Effector memory CD4-positive, alpha-beta T cell (primary cell): ENCODE results near the gene PPFIA1.

Experiments used
- DNase-seq, 3 donors: peaks; one replicate each; pipeline ENCODE4 v3.0.0-alpha.2; 2020
- H3K27ac ChIP-seq: 2 replicates; pipeline ENCODE4 v1.7.0; 2013; ENCODE audit warnings: mild to moderate bottlenecking, low read length, moderate library complexity; ENCODE audit not compliant: insufficient read depth, poor library complexity, severe bottlenecking
- H3K27me3 ChIP-seq: replicated peaks from 2 replicates; pipeline ENCODE4 v1.7.0; 2013; ENCODE audit warnings: mild to moderate bottlenecking, low read length; ENCODE audit not compliant: insufficient read depth, control insufficient read depth, poor library complexity, severe bottlenecking
- H3K36me3 ChIP-seq: 2 replicates; pipeline ENCODE4 v1.7.0; 2013; ENCODE audit warnings: mild to moderate bottlenecking, low read length, moderate library complexity; ENCODE audit not compliant: control insufficient read depth, insufficient read depth
- H3K4me1 ChIP-seq: 2 replicates; pipeline ENCODE4 v1.7.0; 2013; ENCODE audit warnings: low read length, mild to moderate bottlenecking; ENCODE audit not compliant: control insufficient read depth, insufficient read depth, poor library complexity, severe bottlenecking
- H3K4me3 ChIP-seq: 2 replicates; pipeline ENCODE4 v1.7.0; 2013; ENCODE audit warnings: low read length, low read depth, mild to moderate bottlenecking; ENCODE audit not compliant: insufficient read depth, poor library complexity, severe bottlenecking
- H3K9me3 ChIP-seq: 2 replicates; pipeline ENCODE4 v1.7.0; 2013; ENCODE audit warnings: mild to moderate bottlenecking, low read length, moderate library complexity; ENCODE audit not compliant: control insufficient read depth

Gene PPFIA1

GRCh38 chr11:70424765-70425344 is 154.4 kb downstream of the PPFIA1 start:
- H3K4me3 ChIP-seq: no peak overlapping the region
- no peak overlapping the region for H3K27ac ChIP-seq
- no peak for DNase-seq
- H3K27me3 ChIP-seq: no peaks in the 10 kb centered on the region
- H3K9me3 ChIP-seq: no peaks in the 10 kb centered on the region
- H3K36me3 ChIP-seq: no peaks in the 10 kb centered on the region
- H3K4me1 ChIP-seq: no peaks in the 10 kb centered on the region

- no peaks in the 10 kb centered on the region for H3K4me1 ChIP-seq
- no peaks in the 10 kb centered on the region for H3K27me3 ChIP-seq
- H3K36me3 ChIP-seq: no peaks in the 10 kb centered on the region
Observed at GRCh38 chr11:70427436-70427835, 156.9 kb downstream of the PPFIA1 start.

GRCh38 chr11:70428701-70429427 is 158.4 kb downstream of the PPFIA1 start:
- no peak for DNase-seq
- Histone ChIP-seq H3K36me3 (no peaks in the 10 kb centered on the region), H3K4me3 (no peak overlapping the region), H3K27me3 (no peaks in the 10 kb centered on the region), H3K27ac (no peak overlapping the region), H3K9me3 (no peaks in the 10 kb centered on the region), H3K4me1 (no peaks in the 10 kb centered on the region)

More at GRCh38 chr11:70427436-70427835, 156.9 kb downstream of the PPFIA1 start:
- Histone ChIP-seq H3K9me3 (no peaks in the 10 kb centered on the region), H3K4me3 (no peak overlapping the region), H3K27ac (no peak overlapping the region)
- no peak for DNase-seq

GRCh38 chr11:70429428-70429705 is 158.9 kb downstream of the PPFIA1 start:
- no peaks in the 10 kb centered on the region for H3K4me1 ChIP-seq
- no peak overlapping the region for H3K4me3 ChIP-seq
- no peaks in the 10 kb centered on the region for H3K27me3 ChIP-seq
- H3K9me3 ChIP-seq: no peaks in the 10 kb centered on the region
- DNase-seq: no peak
- no peak overlapping the region for H3K27ac ChIP-seq
- H3K36me3 ChIP-seq: no peaks in the 10 kb centered on the region

GRCh38 chr11:70429724-70430521 is 159.4 kb downstream of the PPFIA1 start:
- H3K4me3 ChIP-seq: no peak overlapping the region
- no peaks in the 10 kb centered on the region for H3K27me3 ChIP-seq
- no peak for DNase-seq
- no peak overlapping the region for H3K27ac ChIP-seq
- H3K4me1 ChIP-seq: no peaks in the 10 kb centered on the region
- no peaks in the 10 kb centered on the region for H3K9me3 ChIP-seq
- no peaks in the 10 kb centered on the region for H3K36me3 ChIP-seq

GRCh38 chr11:70430671-70431574 is 160.4 kb downstream of the PPFIA1 start:
- Histone ChIP-seq H3K4me3 (no peak overlapping the region), H3K36me3 (no peaks in the 10 kb centered on the region), H3K4me1 (no peaks in the 10 kb centered on the region), H3K27ac (no peak overlapping the region), H3K27me3 (no peaks in the 10 kb centered on the region), H3K9me3 (no peaks in the 10 kb centered on the region)
- no peak for DNase-seq

GRCh38 chr11:70431611-70432010 is 161.1 kb downstream of the PPFIA1 start:
- H3K36me3 ChIP-seq: no peaks in the 10 kb centered on the region
- no peaks in the 10 kb centered on the region for H3K9me3 ChIP-seq
- no peaks in the 10 kb centered on the region for H3K27me3 ChIP-seq
- no peak overlapping the region for H3K4me3 ChIP-seq
- no peak overlapping the region for H3K27ac ChIP-seq
- no peaks in the 10 kb centered on the region for H3K4me1 ChIP-seq
- no peak for DNase-seq

- H3K27ac ChIP-seq: no peak overlapping the region
- no peak for DNase-seq
- no peaks in the 10 kb centered on the region for H3K27me3 ChIP-seq
- H3K9me3 ChIP-seq: no peaks in the 10 kb centered on the region
- no peaks in the 10 kb centered on the region for H3K36me3 ChIP-seq
- H3K4me3 ChIP-seq: no peak overlapping the region
- H3K4me1 ChIP-seq: no peaks in the 10 kb centered on the region
Observed at GRCh38 chr11:70432065-70432464, 161.6 kb downstream of the PPFIA1 start.

GRCh38 chr11:70432580-70432979 is 162.1 kb downstream of the PPFIA1 start:
- no peaks in the 10 kb centered on the region for H3K36me3 ChIP-seq

More at GRCh38 chr11:70432580-70432979, 162.1 kb downstream of the PPFIA1 start:
- Histone ChIP-seq H3K27me3 (no peaks in the 10 kb centered on the region), H3K9me3 (no peaks in the 10 kb centered on the region), H3K4me3 (no peak overlapping the region), H3K4me1 (no peaks in the 10 kb centered on the region), H3K27ac (no peak overlapping the region)
- no peak for DNase-seq
